GM15510 (cell line): Measurements from ENCODE around the gene RHOF.

Source experiments
- POLR2A ChIP-seq: IDR thresholded peaks from 3 replicates; pipeline ENCODE4 v1.6.1; 2011; ENCODE audit warnings: borderline replicate concordance; ENCODE audit not compliant: insufficient read length; ENCODE audit errors: extremely low read depth

RHOF gene

GRCh38 chr12:121812921-121813896 lies 19.7 kb upstream of the RHOF start:
- no peak for TF ChIP-seq POLR2A

DNA sequence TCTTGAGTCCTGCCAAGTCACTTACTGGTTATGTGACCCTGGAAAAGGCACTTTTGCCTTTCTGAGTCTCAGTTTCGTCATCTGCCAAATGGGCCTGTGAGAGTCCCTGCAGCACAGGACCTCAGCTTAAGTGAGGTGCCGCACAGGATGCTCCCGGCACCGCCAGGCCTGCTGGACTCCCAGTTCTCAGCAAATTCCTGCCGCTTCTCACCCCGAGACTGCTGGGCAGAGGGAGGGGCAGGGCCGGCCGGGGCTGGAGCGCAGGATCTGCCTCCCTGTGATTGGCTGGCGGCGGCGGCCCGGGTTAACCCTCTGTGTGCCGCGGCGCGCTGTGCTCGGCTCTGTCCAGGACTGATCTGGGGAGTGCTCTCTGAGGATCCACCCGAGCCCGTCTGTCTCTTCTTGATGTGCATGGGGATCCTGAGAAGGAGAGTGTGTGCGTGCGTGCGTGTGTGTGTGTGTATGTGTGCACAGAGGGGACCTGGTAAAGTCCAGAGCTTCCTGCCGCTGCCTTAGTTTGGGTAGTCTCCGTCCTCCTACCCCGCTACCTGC lies 18.9 kb upstream of the RHOF start:
- TF ChIP-seq POLR2A: no peak

GRCh38 chr12:121811434-121812319 lies 18.2 kb upstream of the RHOF start:
- TF ChIP-seq POLR2A: no peak

GRCh38 chr12:121810833-121811433 lies 17.4 kb upstream of the RHOF start:
- TF ChIP-seq POLR2A: no peak

GRCh38 chr12:121810234-121810817 lies 16.8 kb upstream of the RHOF start:
- TF ChIP-seq POLR2A: no peak

GRCh38 chr12:121809712-121810116 lies 16.2 kb upstream of the RHOF start:
- no peak for TF ChIP-seq POLR2A

GRCh38 chr12:121808623-121809022 lies 15.1 kb upstream of the RHOF start:
- TF ChIP-seq POLR2A: no peak

DNA sequence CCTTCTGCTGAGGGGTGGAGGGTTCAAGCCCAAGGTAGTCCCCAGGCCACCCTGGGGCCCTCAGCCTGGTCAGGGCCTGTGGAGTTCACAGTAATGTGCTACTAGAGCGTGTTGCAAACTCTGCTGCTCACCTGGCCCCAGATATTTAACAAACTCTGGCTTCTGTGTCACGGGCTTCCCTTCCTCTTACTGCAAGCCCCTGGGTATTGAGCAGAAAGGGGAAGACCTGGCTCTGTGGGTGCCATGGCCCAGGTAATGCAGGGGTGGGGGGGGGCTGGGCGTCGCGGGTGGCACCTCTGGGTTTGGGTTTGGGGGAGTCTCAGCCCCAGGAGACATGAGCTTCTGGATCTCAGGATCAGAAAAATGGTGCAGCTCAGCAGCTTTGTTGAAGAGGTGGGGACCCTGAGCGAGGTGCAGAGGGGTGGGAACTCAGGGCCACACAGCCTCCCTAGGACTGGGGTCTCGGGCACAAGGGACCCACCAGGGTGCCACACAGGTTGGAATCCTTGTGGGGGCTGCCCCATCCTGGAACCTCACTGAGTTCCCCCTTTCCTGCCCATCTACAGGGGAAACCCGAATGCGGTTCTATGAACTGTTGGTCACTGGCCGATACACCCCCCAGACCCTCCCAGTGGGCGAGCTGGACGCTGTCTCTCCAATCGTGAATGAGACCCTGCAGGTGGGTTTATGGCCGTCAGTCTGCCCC lies 14.3 kb upstream of the RHOF start:
- no peak for TF ChIP-seq POLR2A

- TF ChIP-seq POLR2A: no peak
Measured at GRCh38 chr12:121806546-121807423, 13.3 kb upstream of the RHOF start.

DNA sequence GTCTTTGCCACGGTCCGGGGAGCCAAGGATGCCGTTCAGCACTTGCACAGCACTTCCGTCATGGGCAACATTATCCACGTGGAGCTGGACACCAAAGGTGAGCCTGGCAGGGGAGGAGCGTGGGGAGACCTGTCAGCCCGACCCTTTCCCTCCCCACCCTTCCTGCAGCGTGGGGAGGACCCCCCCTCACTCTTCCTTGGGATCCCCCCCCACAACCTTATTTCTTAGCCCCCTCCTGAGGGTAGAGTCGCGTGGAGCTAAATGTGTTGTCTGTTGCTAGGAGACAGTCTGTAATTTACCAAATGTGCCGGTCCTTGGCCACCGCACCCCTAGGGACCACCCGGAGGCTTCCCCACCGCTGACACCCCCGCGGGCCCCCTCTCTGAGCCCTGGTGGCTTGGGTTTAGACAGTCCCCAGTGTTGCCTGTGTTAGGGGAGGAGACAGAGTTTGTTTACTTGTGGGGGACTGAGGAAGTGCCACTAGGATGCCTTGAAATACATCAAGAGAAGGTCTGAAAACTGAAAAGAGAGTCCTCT lies 12.6 kb upstream of the RHOF start:
- no peak for TF ChIP-seq POLR2A

- TF ChIP-seq POLR2A: no peak
Measured at GRCh38 chr12:121805171-121806008, 11.9 kb upstream of the RHOF start.
